ENCODE measurements around the gene TBL1X. TPM values are rescaled to one million over a fixed set of nuclear protein-coding genes. Genes with fewer than 3 reads are reported as not detected.

Gene TBL1X
- total RNA-seq, 1 donor from 2014 or later = 33.3 TPM

DNA sequence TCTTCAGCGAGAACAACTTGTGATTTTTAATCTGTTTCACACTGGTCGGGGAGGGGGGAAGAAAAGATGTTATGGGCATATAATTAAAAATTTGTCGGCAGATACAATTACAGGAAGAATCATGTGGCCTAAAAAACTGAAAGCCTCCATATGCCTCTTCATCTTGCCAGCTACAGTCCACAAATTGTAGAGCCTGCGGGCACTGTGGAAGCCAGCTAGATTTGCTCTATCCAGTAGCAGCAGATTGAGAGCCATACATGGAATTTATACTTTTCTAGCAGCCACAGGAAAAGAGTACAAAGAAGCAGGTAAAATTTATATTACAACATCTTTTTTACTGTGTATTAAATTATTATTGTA lies 147.3 kb downstream of the TBL1X start:
- ATAC-seq = no peak
- no peak for DNase-seq (ENCODE audit: low spot score)

DNA sequence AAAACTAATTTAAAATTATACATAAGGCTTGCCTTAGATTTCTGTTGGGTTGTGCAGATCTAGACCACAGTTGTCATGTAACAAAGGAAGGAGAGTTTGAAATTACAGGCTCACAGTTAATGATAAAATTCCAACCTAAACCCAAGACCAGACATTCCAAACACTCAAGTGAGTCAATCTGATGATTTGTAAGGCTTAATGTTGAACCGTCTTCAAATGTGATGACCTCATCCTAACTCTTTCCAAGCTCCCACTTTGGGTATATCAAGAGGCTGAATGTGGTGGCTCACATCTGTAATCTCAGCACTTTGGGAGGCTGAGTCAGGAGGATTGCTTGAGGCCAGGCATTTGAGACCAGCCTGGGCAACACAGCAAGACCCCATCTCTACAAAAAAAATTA lies 149.2 kb downstream of the TBL1X start:
- ATAC-seq = no peak
- no peak for DNase-seq (ENCODE audit: low spot score)

- DNase-seq (ENCODE audit: low spot score) = no peak
- ATAC-seq = no peak
Measured at GRCh38 chrX:9619133-9619532, 154.3 kb downstream of the TBL1X start.

- ATAC-seq = no peak
- no peak for DNase-seq (ENCODE audit: low spot score)
Measured at GRCh38 chrX:9619581-9619980, 154.7 kb downstream of the TBL1X start.

- DNase-seq (ENCODE audit: low spot score) = no peak
- no peak for ATAC-seq
Measured at GRCh38 chrX:9622128-9622527, 157.3 kb downstream of the TBL1X start.

- ATAC-seq = no peak
- DNase-seq (ENCODE audit: low spot score) = no peak
Measured at GRCh38 chrX:9626379-9626778, 161.5 kb downstream of the TBL1X start.

GRCh38 chrX:9627922-9628321 lies 163.1 kb downstream of the TBL1X start:
- ATAC-seq = no peak
- DNase-seq (ENCODE audit: low spot score) = no peak

- peak; percentile 96 for ATAC-seq
- DNase-seq (ENCODE audit: low spot score) = peak; percentile 79
Measured at GRCh38 chrX:9628779-9629493, 164.1 kb downstream of the TBL1X start.

- no peak for DNase-seq (ENCODE audit: low spot score)
- ATAC-seq = no peak
Measured at GRCh38 chrX:9634551-9634950, 169.7 kb downstream of the TBL1X start.

- DNase-seq (ENCODE audit: low spot score) (no peak), ATAC-seq (peak; percentile 72)
Measured at GRCh38 chrX:9635368-9635767, 170.5 kb downstream of the TBL1X start.

DNA sequence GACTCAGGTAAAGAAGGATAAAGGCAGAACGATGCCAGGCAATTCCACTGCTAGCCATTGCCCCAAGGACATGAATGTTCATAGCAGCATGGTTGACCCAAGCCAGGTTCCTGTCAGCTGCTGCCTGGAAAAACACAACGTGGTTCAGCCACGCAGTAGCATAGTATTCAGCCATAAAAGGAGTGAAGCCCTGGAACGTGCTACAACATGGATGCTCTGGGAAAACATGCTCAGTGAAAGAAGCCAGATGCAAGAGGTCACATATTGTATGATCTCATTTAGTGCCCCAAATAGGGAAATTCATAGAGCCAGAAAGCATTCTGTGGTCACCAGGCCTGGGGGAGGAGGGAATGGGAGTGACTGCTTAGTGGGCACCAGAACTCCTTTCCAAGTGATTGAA lies 170.9 kb downstream of the TBL1X start:
- no peak for ATAC-seq
- no peak for DNase-seq (ENCODE audit: low spot score)

DNA sequence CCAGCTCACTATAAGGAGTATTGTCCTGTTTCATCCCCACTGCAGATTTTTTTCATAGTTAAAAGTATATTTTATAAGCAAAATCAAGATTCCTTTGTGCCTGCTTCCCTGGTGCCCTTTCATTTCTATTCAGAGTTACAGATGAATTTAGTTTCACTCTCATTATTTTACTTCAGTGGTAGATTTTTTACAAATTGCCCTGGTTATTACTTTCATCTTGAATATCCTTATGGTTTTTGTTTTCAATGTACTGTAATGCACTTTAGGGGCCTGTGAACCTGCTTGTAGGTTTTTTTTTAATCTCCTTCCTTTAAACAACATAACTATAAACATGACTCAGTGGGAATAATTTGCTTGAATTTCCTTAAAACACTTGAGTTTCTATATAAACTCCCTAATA lies 174.0 kb downstream of the TBL1X start:
- ATAC-seq (no peak), DNase-seq (ENCODE audit: low spot score) (no peak)

DNA sequence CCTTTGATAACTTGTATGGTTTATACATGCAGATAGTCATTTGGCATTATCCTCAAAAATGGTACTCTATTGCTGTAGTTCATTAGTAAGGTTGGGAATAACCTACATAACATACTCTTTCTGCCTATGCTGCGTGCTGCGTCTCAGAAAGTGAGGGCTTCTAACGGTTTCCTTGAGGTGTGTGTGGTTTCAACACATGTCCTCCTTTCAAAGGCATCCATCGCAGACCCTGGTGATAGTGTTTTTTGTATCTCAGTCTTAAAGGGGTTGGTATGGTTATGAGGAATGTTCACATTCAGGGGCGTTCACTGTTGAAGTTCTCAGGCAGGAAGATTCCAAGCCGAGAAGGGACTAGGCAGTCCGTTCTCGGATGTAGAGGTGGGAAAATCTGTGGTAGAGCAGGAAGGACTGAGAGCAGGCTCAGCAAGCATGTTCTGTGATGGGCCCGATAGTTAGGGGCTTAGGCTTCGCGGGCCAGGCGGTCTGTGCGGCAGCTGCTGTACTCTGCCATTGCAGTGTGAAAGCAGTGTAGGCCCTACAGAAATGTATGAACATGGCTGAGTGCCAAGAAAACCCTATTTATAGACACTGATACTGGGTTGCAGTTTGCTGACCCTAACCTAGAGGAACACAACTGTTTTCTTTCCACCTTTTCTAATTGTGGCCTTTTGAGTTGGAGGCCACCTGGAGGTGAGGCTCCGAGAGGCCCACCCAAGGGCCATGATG lies 177.6 kb downstream of the TBL1X start:
- no peak for DNase-seq (ENCODE audit: low spot score)
- ATAC-seq = no peak

- ATAC-seq = no peak
- DNase-seq (ENCODE audit: low spot score) = no peak
Measured at GRCh38 chrX:9643807-9644206, 178.9 kb downstream of the TBL1X start.

DNA sequence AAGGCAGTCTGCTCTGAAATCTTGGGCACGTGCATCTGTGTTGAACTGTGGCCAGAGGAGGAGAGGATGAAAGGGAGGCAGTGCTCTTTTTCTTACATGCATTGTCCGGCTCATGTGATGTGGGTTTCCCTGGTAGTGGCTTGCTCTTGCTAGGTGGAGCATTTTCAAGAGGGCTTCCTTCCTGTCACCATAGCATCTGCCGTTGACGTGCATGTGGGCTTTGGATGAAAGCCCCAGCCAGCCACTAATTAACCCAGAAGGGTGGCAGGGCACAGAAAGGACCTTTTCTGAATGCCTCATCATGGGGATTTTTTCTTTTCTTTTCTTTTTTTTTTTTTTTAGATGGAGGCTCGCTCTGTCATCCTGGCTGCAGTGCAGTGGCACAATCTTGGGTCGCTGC lies 179.5 kb downstream of the TBL1X start:
- no peak for DNase-seq (ENCODE audit: low spot score)
- no peak for ATAC-seq

DNA sequence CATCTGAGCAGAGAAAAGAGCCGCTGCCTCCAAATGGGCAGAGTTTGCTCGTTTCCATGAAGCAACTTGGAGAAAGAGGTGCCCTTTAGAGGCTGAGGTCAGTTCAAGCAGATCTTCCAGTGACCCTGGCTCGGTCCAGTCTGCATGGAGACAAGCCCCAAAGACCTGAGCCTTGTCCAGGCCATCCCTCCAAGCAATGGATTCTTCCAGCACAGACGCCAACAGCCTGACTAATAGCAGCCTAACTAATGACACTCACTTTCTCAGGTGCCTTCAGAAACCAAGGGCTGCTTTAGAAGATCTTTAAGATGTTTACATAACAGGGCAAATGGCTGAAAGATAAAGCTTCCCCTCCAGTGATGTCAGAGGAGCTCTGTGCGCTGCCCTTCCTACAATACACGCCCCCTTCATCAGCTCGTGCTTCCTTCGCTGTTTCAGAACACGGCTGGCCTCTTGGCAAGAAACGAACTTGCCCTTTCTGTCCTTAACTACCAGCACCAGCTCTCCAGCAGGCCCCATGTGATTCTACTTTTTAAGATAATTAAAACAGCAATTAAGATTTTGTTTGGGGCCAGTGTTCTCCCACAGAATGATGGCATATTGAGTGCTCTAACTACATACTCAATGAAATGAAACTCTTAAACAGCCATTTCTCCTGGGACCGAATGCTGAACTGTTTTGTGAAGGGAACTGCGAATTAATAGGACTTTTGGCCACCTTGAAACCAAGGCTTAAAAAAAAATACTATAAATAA lies 181.8 kb downstream of the TBL1X start:
- no peak for DNase-seq (ENCODE audit: low spot score)
- no peak for ATAC-seq

GRCh38 chrX:9647431-9647830 lies 182.6 kb downstream of the TBL1X start:
- ATAC-seq (no peak), DNase-seq (ENCODE audit: low spot score) (no peak)

DNA sequence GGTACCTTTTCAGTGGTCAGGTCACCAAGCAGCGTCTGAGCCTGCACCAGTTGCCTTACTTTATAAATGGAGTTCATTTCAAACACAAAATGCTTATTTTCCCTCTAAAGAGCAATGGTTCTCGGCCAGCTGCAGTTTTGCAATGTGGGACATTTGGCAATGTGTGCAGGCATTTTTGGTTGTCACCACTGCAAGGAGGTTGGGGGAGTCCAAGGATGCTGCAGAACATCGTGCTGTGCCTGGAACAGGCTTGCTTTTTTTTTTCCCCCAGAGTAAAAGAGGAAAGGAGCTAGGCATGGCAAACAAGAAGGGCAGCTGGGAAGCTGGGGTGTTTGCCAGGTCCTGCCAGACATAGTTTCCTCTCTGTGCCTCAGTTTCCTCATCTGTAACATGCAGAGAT lies 185.2 kb downstream of the TBL1X start:
- DNase-seq (ENCODE audit: low spot score) (no peak), ATAC-seq (peak; percentile 35)

DNA sequence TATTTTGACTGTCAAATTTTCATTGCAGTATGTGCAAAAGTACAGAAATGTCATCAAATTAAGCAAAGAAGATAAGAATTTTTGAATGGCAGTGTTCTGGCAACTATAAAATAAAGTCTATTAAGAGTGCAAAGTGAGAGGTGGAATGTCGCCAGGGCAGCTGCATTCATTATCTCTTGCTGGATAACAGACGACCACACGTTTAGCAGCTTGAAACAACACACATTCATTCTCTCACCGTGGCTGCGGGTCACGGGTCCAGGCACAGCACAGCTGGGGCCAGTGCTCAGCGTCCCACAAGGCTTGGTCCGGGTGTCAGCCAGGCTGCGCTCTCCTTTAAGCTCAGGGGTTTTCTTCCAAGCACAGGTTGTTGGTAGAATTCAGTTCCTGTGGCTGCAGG lies 186.9 kb downstream of the TBL1X start:
- DNase-seq (ENCODE audit: low spot score) (no peak), ATAC-seq (no peak)

DNA sequence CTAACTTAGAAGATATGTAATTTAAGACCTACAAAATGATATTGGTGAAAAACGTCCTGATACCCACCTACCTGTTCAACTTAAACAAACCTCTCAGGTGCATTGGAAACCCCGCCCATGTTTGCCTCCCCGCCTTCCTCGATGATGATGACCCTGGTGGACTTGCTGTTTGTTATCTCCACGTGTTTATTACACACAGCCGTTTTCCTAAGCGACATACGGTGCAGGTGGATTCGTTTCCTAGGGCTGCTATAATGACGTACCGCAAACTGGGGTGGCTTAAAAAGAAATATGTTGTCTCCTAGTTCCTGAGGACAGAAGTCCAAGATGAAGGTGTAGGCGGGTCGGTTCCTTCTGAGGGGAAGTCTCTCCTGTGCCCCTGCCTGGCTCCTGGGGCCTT lies 190.1 kb downstream of the TBL1X start:
- ATAC-seq (no peak), DNase-seq (ENCODE audit: low spot score) (no peak)

DNA sequence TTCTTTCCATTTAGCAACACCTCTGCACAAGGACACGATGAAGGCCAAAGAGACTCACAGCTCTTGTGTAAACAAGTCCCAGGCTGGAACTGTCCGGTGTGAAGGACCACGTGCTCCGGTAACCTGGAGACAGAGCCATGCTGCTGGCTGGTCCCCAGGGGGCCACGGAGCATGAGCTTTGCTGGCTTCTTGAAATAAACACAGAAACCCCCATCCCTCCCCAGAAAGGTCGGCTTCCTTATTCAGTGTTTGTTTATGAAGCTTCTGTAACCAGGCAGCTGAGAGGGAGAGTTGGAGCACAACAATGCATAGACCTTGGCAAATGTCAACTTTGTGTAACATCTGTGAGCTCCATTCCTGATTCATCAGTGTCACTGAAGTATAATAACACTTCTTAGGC lies 191.4 kb downstream of the TBL1X start:
- no peak for DNase-seq (ENCODE audit: low spot score)
- ATAC-seq = peak; percentile 37

GRCh38 chrX:9656871-9657270 lies 192.0 kb downstream of the TBL1X start:
- DNase-seq (ENCODE audit: low spot score) (no peak), ATAC-seq (no peak)
